ENCODE results near the gene FAM120A. TPM values are rescaled to one million over a fixed set of nuclear protein-coding genes. Genes with fewer than 3 reads are reported as not detected.

Gene FAM120A
- total RNA-seq, 4 donors from 2014 or later: 81.7 to 125 (median 90.1) TPM

GRCh38 chr9:93597871-93598646 is 146.6 kb downstream of the FAM120A start:
- Histone ChIP-seq H3K4me1 (peaks cover 49 to 72% (median 65%) of the 10 kb centered on the region in 4 donors), H3K36me3 (no peaks in the 10 kb centered on the region), H3K27ac (replicated peaks in 1 of 4) (no peak overlapping the region), H3K4me3 (no peak overlapping the region), H3K9me3 (no peaks in the 10 kb centered on the region), H3K27me3 (no peaks in the 10 kb centered on the region)
- 90% methylated on average over 6 of the region's 15 CpGs for WGBS
- no peak for TF ChIP-seq POLR2AphosphoS5 (IDR thresholded peaks at IDR 0.05)
- TF ChIP-seq POLR2A (IDR thresholded peaks at IDR 0.05; ENCODE audit: low read depth): no peak
- no peak for TF ChIP-seq CTCF (IDR thresholded peaks at IDR 0.05)
- TF ChIP-seq EP300 (IDR thresholded peaks at IDR 0.05): no peak
- no peak for DNase-seq (ENCODE audit: extremely low spot score)
- intact Hi-C loops (cut with DNase I): no loop called here

- DNase-seq (ENCODE audit: extremely low spot score): no peak
These were observed 147.3 kb downstream of the FAM120A start for GRCh38 chr9:93598647-93599241.

GRCh38 chr9:93599571-93600403 is 148.3 kb downstream of the FAM120A start:
- Histone ChIP-seq H3K27me3 (no peaks in the 10 kb centered on the region), H3K36me3 (no peaks in the 10 kb centered on the region), H3K4me1 (peaks cover 40 to 74% (median 54%) of the 10 kb centered on the region in 4 donors), H3K9me3 (no peaks in the 10 kb centered on the region), H3K4me3 (no peak overlapping the region), H3K27ac (replicated peaks in 1 of 4) (no peak overlapping the region)
- intact Hi-C loops (cut with DNase I): no loop called here
- DNase-seq (ENCODE audit: extremely low spot score): no peak
- TF ChIP-seq POLR2AphosphoS5 (IDR thresholded peaks at IDR 0.05) (no peak), CTCF (IDR thresholded peaks at IDR 0.05) (no peak), EP300 (IDR thresholded peaks at IDR 0.05) (no peak), POLR2A (IDR thresholded peaks at IDR 0.05; ENCODE audit: low read depth) (no peak)
- 80% methylated on average over 13 of the region's 17 CpGs for WGBS

More at GRCh38 chr9:93598647-93599241, 147.3 kb downstream of the FAM120A start:
- Histone ChIP-seq H3K4me3 (no peak overlapping the region), H3K27me3 (no peaks in the 10 kb centered on the region), H3K9me3 (no peaks in the 10 kb centered on the region), H3K27ac (replicated peaks in 1 of 4) (no peak overlapping the region), H3K36me3 (no peaks in the 10 kb centered on the region), H3K4me1 (peaks cover 45 to 73% (median 63%) of the 10 kb centered on the region in 4 donors)
- TF ChIP-seq POLR2A (IDR thresholded peaks at IDR 0.05; ENCODE audit: low read depth) (no peak), POLR2AphosphoS5 (IDR thresholded peaks at IDR 0.05) (no peak), EP300 (IDR thresholded peaks at IDR 0.05) (no peak), CTCF (IDR thresholded peaks at IDR 0.05) (no peak)
- intact Hi-C loops (cut with DNase I): no loop called here
- WGBS: 65% methylated on average over 7 of the region's 11 CpGs

- no peak for DNase-seq (ENCODE audit: extremely low spot score)
- intact Hi-C loops (cut with DNase I): no loop called here
- H3K27ac ChIP-seq (replicated peaks in 1 of 4): no peak overlapping the region
- H3K27me3 ChIP-seq: no peaks in the 10 kb centered on the region
- TF ChIP-seq POLR2AphosphoS5 (IDR thresholded peaks at IDR 0.05): no peak
- no peak for TF ChIP-seq CTCF (IDR thresholded peaks at IDR 0.05)
- TF ChIP-seq POLR2A (IDR thresholded peaks at IDR 0.05; ENCODE audit: low read depth): no peak
- TF ChIP-seq EP300 (IDR thresholded peaks at IDR 0.05): no peak
- H3K4me3 ChIP-seq: no peak overlapping the region
- H3K4me1 ChIP-seq: peaks cover 40 to 72% (median 53%) of the 10 kb centered on the region in 4 donors
- 40% methylated on average over 1 of the region's 3 CpGs for WGBS
- H3K36me3 ChIP-seq: no peaks in the 10 kb centered on the region
- H3K9me3 ChIP-seq: no peaks in the 10 kb centered on the region
These were observed 149.0 kb downstream of the FAM120A start for GRCh38 chr9:93600504-93600903.

Data from esophagus muscularis mucosa (tissue), 4 donors.